Measurements from ENCODE around the gene BCAR1. TPM values are rescaled to one million over a fixed set of nuclear protein-coding genes. Genes with fewer than 3 reads are reported as not detected.
A peak's percentile ranks its signal among the peaks of the same experiment; 100 is the strongest.

The BCAR1 gene
- total RNA-seq = 66.9 and 75.3 TPM in 2 replicates

GRCh38 chr16:75251280-75252048 is at the start of gene BCAR1:
BCAR1 (minus strand) TSS chr16:75251624; CDS start chr16:75251482, 142 bp downstream.
- Histone ChIP-seq H3K4me3 (ENCODE audit: insufficient read depth, low read length) (peak within 1 kb of the TSS; percentile 92), H3K36me3 (ENCODE audit: insufficient read depth, low read length) (peaks cover 7% of the 10 kb centered on the region), H3K4me2 (ENCODE audit: insufficient read depth, low read length) (peak within 1 kb of the TSS; percentile 97), H3K9me3 (ENCODE audit: low read depth, low read length) (no peaks in the 10 kb centered on the region), H3K27me3 (ENCODE audit: insufficient read depth, low read length) (no peaks in the 10 kb centered on the region), H3K79me2 (ENCODE audit: insufficient read depth, low read length) (peaks cover 95% of the 10 kb centered on the region), H3K27ac (ENCODE audit: low read depth, low read length) (peak within 1 kb of the TSS; percentile 99), H4K20me1 (ENCODE audit: insufficient read depth, low read length) (peaks cover 83% of the 10 kb centered on the region), H2AFZ (ENCODE audit: low read length) (no peak within 1 kb of the TSS), H3K4me1 (ENCODE audit: insufficient read depth, low read length) (peaks cover 85% of the 10 kb centered on the region)
- TF ChIP-seq CTCF (IDR thresholded peaks at IDR 0.05; ENCODE audit: extremely low read depth, low read depth, low read length) = no peak
- peak; percentile 99 for DNase-seq (ENCODE audit: insufficient read length, low spot score, missing footprints)

GRCh38 chr16:75298267-75298666 is 46.8 kb upstream of the BCAR1 start:
- no peak for TF ChIP-seq CTCF (IDR thresholded peaks at IDR 0.05; ENCODE audit: extremely low read depth, low read depth, low read length)
- no peaks in the 10 kb centered on the region for H3K9me3 ChIP-seq (ENCODE audit: low read depth, low read length)
- no peaks in the 10 kb centered on the region for H3K27me3 ChIP-seq (ENCODE audit: insufficient read depth, low read length)
- H3K4me2 ChIP-seq (ENCODE audit: insufficient read depth, low read length) = no peak overlapping the region
- no peak overlapping the region for H3K27ac ChIP-seq (ENCODE audit: low read depth, low read length)
- H3K4me1 ChIP-seq (ENCODE audit: insufficient read depth, low read length) = no peaks in the 10 kb centered on the region
- DNase-seq (ENCODE audit: insufficient read length, low spot score, missing footprints) = no peak
- no peak overlapping the region for H2AFZ ChIP-seq (ENCODE audit: low read length)
- no peaks in the 10 kb centered on the region for H4K20me1 ChIP-seq (ENCODE audit: insufficient read depth, low read length)
- H3K36me3 ChIP-seq (ENCODE audit: insufficient read depth, low read length) = peaks cover 14% of the 10 kb centered on the region
- no peak overlapping the region for H3K4me3 ChIP-seq (ENCODE audit: insufficient read depth, low read length)
- H3K79me2 ChIP-seq (ENCODE audit: insufficient read depth, low read length) = no peaks in the 10 kb centered on the region

- H3K36me3 ChIP-seq (ENCODE audit: insufficient read depth, low read length) = peaks cover 24% of the 10 kb centered on the region
- peak; percentile 63 for DNase-seq (ENCODE audit: insufficient read length, low spot score, missing footprints)
- no peak overlapping the region for H3K27ac ChIP-seq (ENCODE audit: low read depth, low read length)
- no peak for TF ChIP-seq CTCF (IDR thresholded peaks at IDR 0.05; ENCODE audit: extremely low read depth, low read depth, low read length)
- H2AFZ ChIP-seq (ENCODE audit: low read length) = no peak overlapping the region
- no peaks in the 10 kb centered on the region for H3K79me2 ChIP-seq (ENCODE audit: insufficient read depth, low read length)
- H4K20me1 ChIP-seq (ENCODE audit: insufficient read depth, low read length) = no peaks in the 10 kb centered on the region
- no peak overlapping the region for H3K4me3 ChIP-seq (ENCODE audit: insufficient read depth, low read length)
- no peaks in the 10 kb centered on the region for H3K27me3 ChIP-seq (ENCODE audit: insufficient read depth, low read length)
- H3K4me2 ChIP-seq (ENCODE audit: insufficient read depth, low read length) = no peak overlapping the region
- H3K4me1 ChIP-seq (ENCODE audit: insufficient read depth, low read length) = no peaks in the 10 kb centered on the region
- no peaks in the 10 kb centered on the region for H3K9me3 ChIP-seq (ENCODE audit: low read depth, low read length)
Observed at GRCh38 chr16:75296606-75297005, 45.2 kb upstream of the BCAR1 start.

GRCh38 chr16:75294773-75295459 is 43.5 kb upstream of the BCAR1 start:
- Histone ChIP-seq H3K27me3 (ENCODE audit: insufficient read depth, low read length) (no peaks in the 10 kb centered on the region), H4K20me1 (ENCODE audit: insufficient read depth, low read length) (no peaks in the 10 kb centered on the region), H3K27ac (ENCODE audit: low read depth, low read length) (no peak overlapping the region), H3K4me1 (ENCODE audit: insufficient read depth, low read length) (no peaks in the 10 kb centered on the region), H3K4me2 (ENCODE audit: insufficient read depth, low read length) (no peak overlapping the region), H3K9me3 (ENCODE audit: low read depth, low read length) (no peaks in the 10 kb centered on the region), H3K4me3 (ENCODE audit: insufficient read depth, low read length) (no peak overlapping the region), H3K36me3 (ENCODE audit: insufficient read depth, low read length) (peaks cover 28% of the 10 kb centered on the region), H3K79me2 (ENCODE audit: insufficient read depth, low read length) (no peaks in the 10 kb centered on the region), H2AFZ (ENCODE audit: low read length) (no peak overlapping the region)
- TF ChIP-seq CTCF (IDR thresholded peaks at IDR 0.05; ENCODE audit: extremely low read depth, low read depth, low read length) = no peak
- no peak for DNase-seq (ENCODE audit: insufficient read length, low spot score, missing footprints)
